Adrenal gland (tissue), 12 donors: ENCODE results near the gene RBM7. TPM values are rescaled to one million over a fixed set of nuclear protein-coding genes. Genes with fewer than 3 reads are reported as not detected.
A peak's percentile ranks its signal among the peaks of the same experiment; 100 is the strongest.

Experiments used
- DNase-seq, 7 donors: peaks; one replicate each; pipeline ENCODE4 v3.0.0-alpha.2; 2019 to 2020
- H3K27ac ChIP-seq, 5 donors: fragments of 200-600 bp; sonication (generic) in 4 of 5; 1 replicate in 3 of 5; 2 replicates in 2 of 5; pipeline versions ENCODE4 v1.5.1 to v1.8.0; 2016 to 2020; ENCODE audit warnings: mild to moderate bottlenecking in 1 of 5
- H3K27me3 ChIP-seq: fragments of 200-600 bp; 2 replicates; pipeline ENCODE4 v1.8.0; 2021
- H3K36me3 ChIP-seq, 2 donors: fragments of 200-600 bp; replicated peaks in 1 of 2; 1 replicate in 1 of 2; 2 replicates in 1 of 2; pipeline versions ENCODE4 v1.5.1 to v1.8.0; 2018 to 2022
- H3K4me1 ChIP-seq, 2 donors: fragments of 200-600 bp; replicated peaks in 1 of 2; 1 replicate in 1 of 2; 2 replicates in 1 of 2; pipeline versions ENCODE4 v1.5.1 to v1.8.0; 2018 to 2021
- H3K4me3 ChIP-seq, 4 donors: fragments of 200-600 bp; sonication (generic) in 3 of 4; one replicate each; pipeline ENCODE4 v1.5.1; 2016 to 2018
- H3K9me3 ChIP-seq, 3 donors: fragments of 200-600 bp; sonication (generic) in 1 of 3; replicated peaks in 1 of 3; 1 replicate in 2 of 3; 2 replicates in 1 of 3; pipeline versions ENCODE4 v1.5.1 to v1.8.0; 2016 to 2021
- CTCF ChIP-seq, 6 experiments: fragments of 450-650 bp in 4 of 6; fragments of 200-600 bp in 2 of 6; sonication (generic) in 1 of 6; IDR thresholded peaks; 1 replicate in 5 of 6; 2 replicates in 1 of 6; pipeline versions ENCODE4 v1.5.1 to v1.8.0; 2016 to 2021; ENCODE audit warnings: antibody characterized with exemption in 6 of 6, mild to moderate bottlenecking in 2 of 6, moderate library complexity in 1 of 6
- POLR2A ChIP-seq, 2 donors: fragments of 450-650 bp; IDR thresholded peaks; one replicate each; pipeline ENCODE4 v1.6.1; 2017; ENCODE audit warnings: antibody characterized with exemption in 2 of 2, mild to moderate bottlenecking in 2 of 2, moderate library complexity in 1 of 2
- WGBS, 4 donors: extraction: QIAGEN DNeasy Blood & Tissue Kit in 2 of 4; methylation state at CpG; one replicate each; pipeline versions ENCODE4 v1.1.5 to v1.1.7; 2013 to 2017; 5-methylcytosine and 5-hydroxymethylcytosine counted together
- intact Hi-C, 2 donors: fragments of 100-400 bp; cut with DNase I; formaldehyde crosslinking; loops; one replicate each; pipeline versions ENCODE4 v1.14.1 to v1.15.0; 2022 to 2023
- polyA plus RNA-seq, 3 donors: library from polyadenylated mRNA; stranded (reverse); fragments of 200-250 nt in 2 of 3; fragments of 350-450 nt in 1 of 3; fragmentation: Illumina TruSeq in 1 of 3; extraction: RNeasy Lipid Tissue Mini Kit (QIAGEN cat#74804) in 1 of 3; gene quantifications; one replicate each; pipeline ENCODE4 v1.2.3, GENCODE V29; 2013 to 2014
- total RNA-seq, 9 donors: library from RNA; depleted of rRNA in 4 of 9; stranded (reverse); fragments of >200 nt in 4 of 9; fragments of 120-200 nt in 1 of 9; fragmentation: NEBNext Ultra II Directional in 1 of 9; extraction: Animal tissue kit (Norgen Biotek cat#: 25700) in 1 of 9; gene quantifications; one replicate each; pipeline versions ENCODE4 v1.1.0 to v1.2.4, GENCODE V29; 2013 to 2023
- donor health status: healthy with polysubstance abuse.
- donor health status: Bipolar disorder and iron deficiency.
- donor health status: DM: yes; HTN: yes; CAD: no.
- donor health status: DM: no; HTN: no; CAD: no.
- donor health status: DM: no; HTN: no; CAD: no.
- donor health status: DM: yes; HTN: yes; CAD: no.

The RBM7 gene
- total and polyA plus RNA-seq, 12 donors, result 1.7 to 29.2 (median 18.8) TPM

GRCh38 chr11:114433376-114433775 is 32.9 kb downstream of the RBM7 start:
- TF ChIP-seq CTCF (IDR thresholded peaks at IDR 0.05) (no peak), POLR2A (IDR thresholded peaks at IDR 0.05) (no peak)
- intact Hi-C loops, result no loop called here
- WGBS, 4 donors, result 59 to 81% (median 75%) methylated on average over 4 of the region's 4 CpGs
- Histone ChIP-seq H3K4me3 (no peak overlapping the region), H3K4me1 (no peaks in the 10 kb centered on the region), H3K36me3 (no peaks in the 10 kb centered on the region), H3K27ac (no peak overlapping the region), H3K9me3 (no peaks in the 10 kb centered on the region), H3K27me3 (no peaks in the 10 kb centered on the region)
- DNase-seq, result no peak

- TF ChIP-seq POLR2A (IDR thresholded peaks at IDR 0.05) (no peak), CTCF (IDR thresholded peaks at IDR 0.05) (no peak)
- Histone ChIP-seq H3K4me3 (no peak overlapping the region), H3K9me3 (no peaks in the 10 kb centered on the region), H3K36me3 (no peaks in the 10 kb centered on the region), H3K27ac (no peak overlapping the region), H3K27me3 (no peaks in the 10 kb centered on the region), H3K4me1 (peaks cover 17 to 18% of the 10 kb centered on the region in 2 donors)
- no peak for DNase-seq
- intact Hi-C loops, result no loop called here
- 78 to 81% (median 80%) methylated on average over 6 of the region's 6 CpGs for WGBS, 4 donors
Measured at GRCh38 chr11:114438303-114438702, 37.8 kb downstream of the RBM7 start.

GRCh38 chr11:114439229-114440120 is 39.0 kb downstream of the RBM7 start, which contains the start of gene REXO2:
REXO2 (plus strand) TSS chr11:114439467; CDS start chr11:114439529, 62 bp downstream.
- intact Hi-C loops, result loop anchor here in 1 of 2 donors (10.0 kb wide), 1 partner anchor 85 kb away; no protein-coding TSS in a partner anchor
- TF ChIP-seq POLR2A (IDR thresholded peaks at IDR 0.05), result peak; percentile 27 to 91
- TF ChIP-seq CTCF (IDR thresholded peaks at IDR 0.05), result peak in 4 of 6 experiments; percentile 7 to 29 (median 16)
- peaks cover 17 to 18% of the 10 kb centered on the region in 2 donors for H3K4me1 ChIP-seq
- H3K27ac ChIP-seq, result peak within 1 kb of the TSS; percentile 71 to 92 (median 86)
- WGBS, 4 donors, result 0 to 2% (median 0%) methylated on average over 24 to 64 of the region's 64 CpGs
- H3K4me3 ChIP-seq, result peak within 1 kb of the TSS; percentile 20 to 100 (median 96)
- no peaks in the 10 kb centered on the region for H3K27me3 ChIP-seq
- H3K9me3 ChIP-seq, result no peaks in the 10 kb centered on the region
- peak; percentile 94 to 98 (median 97) for DNase-seq
- H3K36me3 ChIP-seq, result peaks cover 0 to 6% of the 10 kb centered on the region in 2 donors

- H3K27ac ChIP-seq, result peak overlapping the region; percentile 71 to 92 (median 86)
- H3K27me3 ChIP-seq, result no peaks in the 10 kb centered on the region
- intact Hi-C loops, result loop anchor here in 1 of 2 donors (10.0 kb wide), 1 partner anchor 85 kb away; no protein-coding TSS in a partner anchor
- H3K4me1 ChIP-seq, result peaks cover 17 to 18% of the 10 kb centered on the region in 2 donors
- H3K4me3 ChIP-seq, result peak overlapping the region; percentile 20 to 100 (median 96)
- no peak for DNase-seq
- TF ChIP-seq POLR2A (IDR thresholded peaks at IDR 0.05), result no peak
- TF ChIP-seq CTCF (IDR thresholded peaks at IDR 0.05), result no peak
- no peaks in the 10 kb centered on the region for H3K9me3 ChIP-seq
- H3K36me3 ChIP-seq, result peaks cover 0 to 7% of the 10 kb centered on the region in 2 donors
- 14 to 22% (median 18%) methylated on average over 9 to 10 of the region's 10 CpGs for WGBS, 4 donors
Measured at GRCh38 chr11:114440121-114440860, 39.8 kb downstream of the RBM7 start.
